Ovary (tissue), 9 donors: ENCODE results near the gene DENND2A. TPM values are rescaled to one million over a fixed set of nuclear protein-coding genes. Genes with fewer than 3 reads are reported as not detected.
"Not testable (repeated sequence)": the region's sequence is repeated elsewhere in the genome, so short reads cannot be mapped to it uniquely, and the experiment has no call there.

Experiments used
- DNase-seq, 5 donors: peaks; one replicate each; pipeline ENCODE4 v3.0.0-alpha.2; 2019 to 2020
- H3K27ac ChIP-seq, 2 donors: fragments of 200-600 bp; one replicate each; pipeline versions ENCODE4 v1.5.1 to v1.8.0; 2019 to 2022
- H3K27me3 ChIP-seq: fragments of 200-600 bp; one replicate; pipeline ENCODE4 v1.8.0; 2022
- H3K36me3 ChIP-seq: fragments of 200-600 bp; sonication (generic); one replicate; pipeline ENCODE4 v1.5.1; 2019
- H3K4me1 ChIP-seq: one replicate; pipeline ENCODE4 v1.8.1; 2013; ENCODE audit warnings: mild to moderate bottlenecking, moderate library complexity; ENCODE audit not compliant: insufficient read depth
- H3K4me3 ChIP-seq: fragments of 200-600 bp; sonication (generic); one replicate; pipeline ENCODE4 v1.5.1; 2017
- H3K9me3 ChIP-seq, 2 donors: fragments of 200-600 bp in 1 of 2; sonication (generic) in 1 of 2; one replicate each; pipeline versions ENCODE4 v1.5.1 to v1.8.1; 2013 to 2019; ENCODE audit warnings: mild to moderate bottlenecking in 1 of 2, moderate library complexity in 1 of 2
- CTCF ChIP-seq, 3 donors: fragments of 450-650 bp in 2 of 3; fragments of 200-600 bp in 1 of 3; IDR thresholded peaks; one replicate each; pipeline versions ENCODE4 v1.5.1 to v1.8.0; 2016 to 2022; ENCODE audit warnings: antibody characterized with exemption in 3 of 3, mild to moderate bottlenecking in 1 of 3
- EP300 ChIP-seq: sonication (generic); formaldehyde crosslinking; IDR thresholded peaks from one replicate; pipeline ENCODE4 v1.6.1; 2017; ENCODE audit warnings: antibody characterized with exemption
- POLR2A ChIP-seq: fragments of 450-650 bp; IDR thresholded peaks from one replicate; pipeline ENCODE4 v1.6.1; 2017; ENCODE audit warnings: antibody characterized with exemption, mild to moderate bottlenecking, moderate library complexity
- WGBS, 3 donors: extraction: QIAGEN DNeasy Blood & Tissue Kit in 1 of 3; methylation state at CpG; one replicate each; pipeline versions ENCODE4 v1.1.5 to v1.1.7; 2013 to 2017; 5-methylcytosine and 5-hydroxymethylcytosine counted together
- intact Hi-C, 4 donors: fragments of 100-400 bp; cut with DNase I; formaldehyde crosslinking; loops; one replicate each; pipeline versions ENCODE4 v1.11.0 to v1.15.1; 2022 to 2023
- polyA plus RNA-seq, 2 donors: library from polyadenylated mRNA; stranded (reverse); fragments of 200-250 nt in 1 of 2; fragments of 350-450 nt in 1 of 2; fragmentation: Illumina TruSeq in 1 of 2; extraction: RNeasy Lipid Tissue Mini Kit (QIAGEN cat#74804) in 1 of 2; gene quantifications; one replicate each; pipeline ENCODE4 v1.2.3, GENCODE V29; 2013 to 2014
- total RNA-seq, 7 donors: library from RNA; depleted of rRNA in 2 of 7; stranded (reverse); fragments of >200 nt in 2 of 7; fragmentation: NEBNext Ultra II Directional in 3 of 7; extraction: Animal tissue kit (Norgen Biotek cat#: 25700) in 3 of 7; gene quantifications; one replicate each; pipeline versions ENCODE4 v1.1.0 to v1.2.4, GENCODE V29; 2016 to 2023
- donor health status: DM: no; HTN: no; CAD: no; lungs with moderate emphysema.
- donor health status: DM: no; HTN: no; CAD: no.
- donor health status: Bipolar disorder and iron deficiency.
- donor health status: DM: yes; HTN: yes; CAD: no.
- donor health status: DM: no; HTN: no; CAD: no.
- donor health status: DM: yes; HTN: yes; CAD: no.

Gene DENND2A
- total and polyA plus RNA-seq, 9 donors = 9.8 to 61.8 (median 36.1) TPM

GRCh38 chr7:140671966-140672365 lies 31.4 kb upstream of the DENND2A start:
- no peak for TF ChIP-seq POLR2A
- Histone ChIP-seq H3K4me1 (no peaks in the 10 kb centered on the region), H3K36me3 (no peaks in the 10 kb centered on the region), H3K4me3 (no peak overlapping the region), H3K27ac (no peak overlapping the region), H3K9me3 (no peaks in the 10 kb centered on the region), H3K27me3 (no peaks in the 10 kb centered on the region)
- intact Hi-C loops = no loop called here
- WGBS, 3 donors = 50 to 65% (median 50%) methylated on average over 15 of the region's 15 CpGs
- peak in 1 of 5 donors; percentile 47 for DNase-seq

GRCh38 chr7:140670343-140670935 lies 29.8 kb upstream of the DENND2A start:
- DNase-seq = peak in 1 of 5 donors; percentile 29
- intact Hi-C loops = no loop called here

GRCh38 chr7:140669862-140670261 lies 29.2 kb upstream of the DENND2A start:
- H3K36me3 ChIP-seq, H3K27me3 ChIP-seq, intact Hi-C loops, H3K9me3 ChIP-seq, H3K4me3 ChIP-seq, H3K4me1 ChIP-seq, H3K27ac ChIP-seq: not testable (repeated sequence)
- DNase-seq = peak in 1 of 5 donors; percentile 25
- WGBS, 3 donors = 82 to 91% (median 87%) methylated on average over 10 of the region's 10 CpGs

More at GRCh38 chr7:140670343-140670935, 29.8 kb upstream of the DENND2A start:
- Histone ChIP-seq H3K36me3 (no peaks in the 10 kb centered on the region), H3K27me3 (no peaks in the 10 kb centered on the region), H3K9me3 (no peaks in the 10 kb centered on the region), H3K4me3 (no peak overlapping the region), H3K27ac (no peak overlapping the region), H3K4me1 (no peaks in the 10 kb centered on the region)
- TF ChIP-seq POLR2A (no peak), EP300 (no peak)
- 62 to 70% (median 68%) methylated on average over 4 of the region's 4 CpGs for WGBS, 3 donors

- no peaks in the 10 kb centered on the region for H3K27me3 ChIP-seq
- H3K4me1 ChIP-seq = no peaks in the 10 kb centered on the region
- H3K27ac ChIP-seq = no peak overlapping the region
- intact Hi-C loops = no loop called here
- H3K4me3 ChIP-seq = no peak overlapping the region
- no peak for TF ChIP-seq POLR2A
- no peak for TF ChIP-seq CTCF (IDR thresholded peaks at IDR 0.05)
- no peak for TF ChIP-seq EP300
- 31 to 57% (median 39%) methylated on average over 3 of the region's 3 CpGs for WGBS, 3 donors
- no peaks in the 10 kb centered on the region for H3K9me3 ChIP-seq
- H3K36me3 ChIP-seq = no peaks in the 10 kb centered on the region
- no peak for DNase-seq
Observed at GRCh38 chr7:140669352-140669751, 28.7 kb upstream of the DENND2A start.

- WGBS, 3 donors = 10 to 33% (median 15%) methylated on average over 1 of the region's 1 CpG
- no peak for DNase-seq
- Histone ChIP-seq H3K36me3 (no peaks in the 10 kb centered on the region), H3K4me3 (no peak overlapping the region), H3K4me1 (no peaks in the 10 kb centered on the region), H3K27ac (no peak overlapping the region), H3K27me3 (no peaks in the 10 kb centered on the region), H3K9me3 (no peaks in the 10 kb centered on the region)
- TF ChIP-seq CTCF (IDR thresholded peaks at IDR 0.05) = no peak
- no peak for TF ChIP-seq POLR2A
- intact Hi-C loops = no loop called here
Observed at GRCh38 chr7:140668641-140669040, 28.0 kb upstream of the DENND2A start.

GRCh38 chr7:140667476-140667875 lies 26.9 kb upstream of the DENND2A start:
- no peak overlapping the region for H3K27ac ChIP-seq
- WGBS, 3 donors = 48 to 88% (median 58%) methylated on average over 1 of the region's 1 CpG
- no peak overlapping the region for H3K4me3 ChIP-seq
- no peaks in the 10 kb centered on the region for H3K9me3 ChIP-seq
- no peak for TF ChIP-seq POLR2A
- TF ChIP-seq EP300 = no peak
- no peak for TF ChIP-seq CTCF (IDR thresholded peaks at IDR 0.05)
- H3K36me3 ChIP-seq = no peaks in the 10 kb centered on the region
- H3K27me3 ChIP-seq = no peaks in the 10 kb centered on the region
- H3K4me1 ChIP-seq = no peaks in the 10 kb centered on the region
- intact Hi-C loops = no loop called here
- DNase-seq = no peak

GRCh38 chr7:140662938-140663337 lies 22.3 kb upstream of the DENND2A start:
- H3K9me3 ChIP-seq, intact Hi-C loops, H3K27ac ChIP-seq, H3K27me3 ChIP-seq, H3K36me3 ChIP-seq, H3K4me3 ChIP-seq, DNase-seq, H3K4me1 ChIP-seq: not testable (repeated sequence)
- WGBS, 3 donors = 59 to 95% (median 70%) methylated on average over 1 to 2 of the region's 2 CpGs
